HL-60/S4 treated with retinoic acid at 250 ng/mL for 4 days and 3 days (cell line): ENCODE results near the gene RETREG3.
"Not testable (repeated sequence)": the region's sequence is repeated elsewhere in the genome, so short reads cannot be mapped to it uniquely, and the experiment has no call there.

Experiments
- in situ Hi-C: fragments of 300-500 bp; cut with MboI; formaldehyde crosslinking; loops from 2 replicates; pipeline ENCODE4 v1.7.0; 2022; ENCODE audit warnings: low sequenced_read_pairs

Gene RETREG3

GRCh38 chr17:42573095-42573494 is 36.1 kb downstream of the RETREG3 start:
- in situ Hi-C loops = no loop called here

- in situ Hi-C loops = no loop called here
These were observed 37.5 kb downstream of the RETREG3 start for GRCh38 chr17:42571435-42572225.

GRCh38 chr17:42568341-42569111 is 40.6 kb downstream of the RETREG3 start:
- in situ Hi-C loops = no loop called here

GRCh38 chr17:42566883-42567573 is 42.1 kb downstream of the RETREG3 start, which contains the start of gene MLX:
Gene MLX, plus strand, starts transcription at chr17:42567100. Its CDS starts 25 bp downstream, at chr17:42567125.
- in situ Hi-C loops = no loop called here

GRCh38 chr17:42566215-42566882 is 42.8 kb downstream of the RETREG3 start:
- in situ Hi-C loops = no loop called here

- in situ Hi-C loops = no loop called here
These were observed 43.5 kb downstream of the RETREG3 start for GRCh38 chr17:42565523-42566214.

- in situ Hi-C loops = no loop called here
These were observed 44.2 kb downstream of the RETREG3 start for GRCh38 chr17:42564815-42565522.

GRCh38 chr17:42563950-42564349 is 45.2 kb downstream of the RETREG3 start:
- in situ Hi-C loops = no loop called here

GRCh38 chr17:42563543-42563942 is 45.6 kb downstream of the RETREG3 start:
- in situ Hi-C loops = no loop called here

- in situ Hi-C loops = no loop called here
These were observed 46.0 kb downstream of the RETREG3 start for GRCh38 chr17:42563143-42563509.

- in situ Hi-C loops = no loop called here
These were observed 46.6 kb downstream of the RETREG3 start for GRCh38 chr17:42562388-42563142.

GRCh38 chr17:42561897-42562387 is 47.2 kb downstream of the RETREG3 start, which contains the start of gene COASY:
Gene COASY, plus strand, starts transcription at chr17:42562148. Its CDS starts 475 bp downstream, at chr17:42562623.
- in situ Hi-C loops = no loop called here

GRCh38 chr17:42560246-42560645 is 48.9 kb downstream of the RETREG3 start:
- in situ Hi-C loops = no loop called here

GRCh38 chr17:42559075-42559474 is 50.1 kb downstream of the RETREG3 start:
- in situ Hi-C loops = no loop called here

- in situ Hi-C loops = not testable (repeated sequence)
These were observed 53.1 kb downstream of the RETREG3 start for GRCh38 chr17:42555961-42556617.

- in situ Hi-C loops = no loop called here
These were observed 54.0 kb downstream of the RETREG3 start for GRCh38 chr17:42555122-42555622.

GRCh38 chr17:42554250-42555121 is 54.7 kb downstream of the RETREG3 start:
- in situ Hi-C loops = no loop called here
